OCI-LY3 (cell line): ENCODE data around the gene RFC3.

Experiments used
- EZH2phosphoT487 ChIP-seq: fragments of 200-600 bp; shearing (Covaris generic); IDR thresholded peaks from 2 replicates; pipeline ENCODE4 v1.6.1; 2018; ENCODE audit warnings: antibody characterized with exemption, mixed run types, low read depth
- TF ChIP-seq, protein P1 (sequence below): fragments of 200-600, 300-600 bp; sonication (generic); IDR thresholded peaks from 2 replicates; pipeline ENCODE4 v1.5.1; 2014; ENCODE audit warnings: antibody characterized with exemption, low read length, low read depth

DNA sequence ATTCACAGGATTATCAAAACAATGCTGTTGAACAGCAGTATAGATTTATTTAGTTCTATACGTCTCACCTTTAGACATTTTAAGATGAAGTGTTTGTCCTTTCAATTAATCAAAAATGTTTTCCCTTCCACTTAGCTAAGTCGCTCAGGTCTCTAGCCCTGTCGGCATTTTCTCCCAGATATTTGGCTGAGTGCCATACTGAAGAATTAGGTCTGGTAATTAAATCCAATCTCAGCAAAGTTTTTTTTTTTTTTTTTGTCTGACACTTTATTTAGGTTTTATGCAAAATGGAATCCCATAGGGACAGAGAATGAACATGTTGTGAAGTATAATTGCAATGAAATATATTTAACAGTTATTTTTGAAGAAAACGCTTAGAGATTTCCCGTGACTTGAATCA, 44.1 kb downstream of the RFC3 start:
- TF ChIP-seq, protein P1, sequence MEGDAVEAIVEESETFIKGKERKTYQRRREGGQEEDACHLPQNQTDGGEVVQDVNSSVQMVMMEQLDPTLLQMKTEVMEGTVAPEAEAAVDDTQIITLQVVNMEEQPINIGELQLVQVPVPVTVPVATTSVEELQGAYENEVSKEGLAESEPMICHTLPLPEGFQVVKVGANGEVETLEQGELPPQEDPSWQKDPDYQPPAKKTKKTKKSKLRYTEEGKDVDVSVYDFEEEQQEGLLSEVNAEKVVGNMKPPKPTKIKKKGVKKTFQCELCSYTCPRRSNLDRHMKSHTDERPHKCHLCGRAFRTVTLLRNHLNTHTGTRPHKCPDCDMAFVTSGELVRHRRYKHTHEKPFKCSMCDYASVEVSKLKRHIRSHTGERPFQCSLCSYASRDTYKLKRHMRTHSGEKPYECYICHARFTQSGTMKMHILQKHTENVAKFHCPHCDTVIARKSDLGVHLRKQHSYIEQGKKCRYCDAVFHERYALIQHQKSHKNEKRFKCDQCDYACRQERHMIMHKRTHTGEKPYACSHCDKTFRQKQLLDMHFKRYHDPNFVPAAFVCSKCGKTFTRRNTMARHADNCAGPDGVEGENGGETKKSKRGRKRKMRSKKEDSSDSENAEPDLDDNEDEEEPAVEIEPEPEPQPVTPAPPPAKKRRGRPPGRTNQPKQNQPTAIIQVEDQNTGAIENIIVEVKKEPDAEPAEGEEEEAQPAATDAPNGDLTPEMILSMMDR = no peak
- TF ChIP-seq EZH2phosphoT487 = no peak
